Astrocyte (in vitro differentiated cells and primary cell): Measurements from ENCODE around the gene GTPBP3. TPM values are rescaled to one million over a fixed set of nuclear protein-coding genes. Genes with fewer than 3 reads are reported as not detected.

Experiments used
- DNase-seq: peaks from one replicate; pipeline ENCODE4 v3.0.0-alpha.2; 2010; ENCODE audit warnings: low read depth
- FAIRE-seq: peaks from 2 replicates; lab custom pipeline; 2011; peaks lifted over from hg19 to GRCh38; lab: Jason Lieb, UNC
- H2AFZ ChIP-seq: 2 replicates; pipeline ENCODE4 v1.6.0; 2012; ENCODE audit warnings: low read depth, low read length, inconsistent platforms
- H3K27ac ChIP-seq: 2 replicates; pipeline ENCODE4 v1.5.1; 2011; ENCODE audit warnings: low read depth, low read length, inconsistent platforms
- H3K27me3 ChIP-seq: 2 replicates; pipeline ENCODE4 v1.6.0; 2011; ENCODE audit warnings: low read length, inconsistent platforms; ENCODE audit not compliant: insufficient read depth
- H3K36me3 ChIP-seq: 2 replicates; pipeline ENCODE4 v1.5.1; 2011; ENCODE audit warnings: low read length, inconsistent platforms; ENCODE audit not compliant: insufficient read depth
- H3K4me1 ChIP-seq: 2 replicates; pipeline ENCODE4 v1.5.1; 2011; ENCODE audit warnings: low read length, inconsistent platforms; ENCODE audit not compliant: insufficient read depth
- H3K4me2 ChIP-seq: 2 replicates; pipeline ENCODE4 v1.6.0; 2012; ENCODE audit warnings: low read length, inconsistent platforms
- H3K4me3 ChIP-seq: 2 replicates; pipeline ENCODE4 v1.5.1; 2011; ENCODE audit warnings: low read depth, mild to moderate bottlenecking, low read length, inconsistent platforms; ENCODE audit not compliant: insufficient read depth
- H3K79me2 ChIP-seq: 2 replicates; pipeline ENCODE4 v1.6.0; 2012; ENCODE audit warnings: mild to moderate bottlenecking, low read length, inconsistent platforms; ENCODE audit not compliant: insufficient read depth
- H3K9ac ChIP-seq: 2 replicates; pipeline ENCODE4 v1.6.0; 2012; ENCODE audit warnings: mild to moderate bottlenecking, low read length, inconsistent platforms
- H3K9me3 ChIP-seq: 2 replicates; pipeline ENCODE4 v1.5.1; 2012; ENCODE audit warnings: low read depth, mild to moderate bottlenecking, low read length, inconsistent platforms; ENCODE audit not compliant: insufficient read depth
- H4K20me1 ChIP-seq: 2 replicates; pipeline ENCODE4 v1.6.0; 2012; ENCODE audit warnings: low read length, inconsistent platforms; ENCODE audit not compliant: insufficient read depth
- H3K27ac Mint-ChIP-seq: one replicate; pipeline ENCODE4 v1.8.0; 2021; ENCODE audit warnings: mild to moderate bottlenecking, mixed read lengths; ENCODE audit not compliant: unreplicated experiment
- H3K27me3 Mint-ChIP-seq: one replicate; pipeline ENCODE4 v1.8.0; 2021; ENCODE audit warnings: low read depth, mixed read lengths; ENCODE audit not compliant: unreplicated experiment
- H3K36me3 Mint-ChIP-seq: one replicate; pipeline ENCODE4 v1.8.0; 2021; ENCODE audit warnings: low read depth, mixed read lengths; ENCODE audit not compliant: unreplicated experiment
- H3K4me1 Mint-ChIP-seq: one replicate; pipeline ENCODE4 v1.8.0; 2021; ENCODE audit warnings: low read depth, mixed read lengths; ENCODE audit not compliant: unreplicated experiment
- H3K4me3 Mint-ChIP-seq: one replicate; pipeline ENCODE4 v1.8.0; 2021; ENCODE audit warnings: mild to moderate bottlenecking, moderate library complexity, mixed read lengths; ENCODE audit not compliant: unreplicated experiment
- H3K9me3 Mint-ChIP-seq: one replicate; pipeline ENCODE4 v1.8.0; 2021; ENCODE audit warnings: mild to moderate bottlenecking, mixed read lengths; ENCODE audit not compliant: unreplicated experiment
- EZH2 ChIP-seq: IDR thresholded peaks from 2 replicates; pipeline ENCODE4 v1.6.1; 2012; ENCODE audit warnings: mild to moderate bottlenecking, low read length, inconsistent platforms; ENCODE audit not compliant: insufficient read depth
- total RNA-seq: library from RNA; stranded (reverse); gene quantifications from 2 replicates; pipeline ENCODE4 v1.2.1, GENCODE V29; 2021
- TF ChIP-seq, protein P1 (sequence below): IDR thresholded peaks from 2 replicates; pipeline ENCODE4 v1.5.1; 2011; ENCODE audit warnings: low read depth, mild to moderate bottlenecking, inconsistent platforms, low read length, moderate library complexity; ENCODE audit not compliant: insufficient read depth

GTPBP3 gene
- total RNA-seq, 1 donor from 2014 or later, result 21.7 TPM

DNA sequence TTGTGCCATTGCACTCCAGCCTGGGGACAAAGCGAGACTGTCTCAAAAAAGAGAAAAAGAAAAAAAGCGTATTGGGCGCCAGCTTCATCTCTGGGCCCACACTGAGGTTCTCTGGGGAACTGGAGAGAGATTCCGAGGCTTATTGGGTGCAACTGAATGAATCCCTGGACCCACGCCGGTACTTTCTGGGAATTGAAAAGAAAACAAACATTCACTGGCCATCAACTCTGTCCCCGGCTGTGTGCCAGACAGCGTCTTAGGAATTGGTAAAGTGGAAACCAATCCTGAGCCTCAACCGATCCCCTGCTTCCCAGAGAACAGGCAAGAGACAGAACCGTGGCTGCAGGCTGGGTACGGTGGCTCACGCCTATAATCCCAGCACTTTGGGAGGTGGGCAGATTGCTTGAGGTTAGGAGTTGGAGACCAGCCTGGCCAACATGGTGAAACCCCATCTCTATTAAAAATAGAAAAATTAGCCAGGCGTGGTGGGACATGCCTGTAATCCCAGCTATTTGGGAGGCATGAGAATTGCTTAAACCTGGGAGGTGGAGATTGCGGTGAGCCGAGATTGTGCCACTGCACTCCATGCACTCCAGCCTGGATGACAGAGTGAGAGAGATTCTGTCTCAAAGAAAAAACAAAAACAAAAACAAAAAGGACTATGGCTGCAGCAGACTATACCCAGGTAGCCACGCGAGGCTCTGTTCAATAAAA is 11.3 kb upstream of the GTPBP3 start:
- TF ChIP-seq, protein P1, sequence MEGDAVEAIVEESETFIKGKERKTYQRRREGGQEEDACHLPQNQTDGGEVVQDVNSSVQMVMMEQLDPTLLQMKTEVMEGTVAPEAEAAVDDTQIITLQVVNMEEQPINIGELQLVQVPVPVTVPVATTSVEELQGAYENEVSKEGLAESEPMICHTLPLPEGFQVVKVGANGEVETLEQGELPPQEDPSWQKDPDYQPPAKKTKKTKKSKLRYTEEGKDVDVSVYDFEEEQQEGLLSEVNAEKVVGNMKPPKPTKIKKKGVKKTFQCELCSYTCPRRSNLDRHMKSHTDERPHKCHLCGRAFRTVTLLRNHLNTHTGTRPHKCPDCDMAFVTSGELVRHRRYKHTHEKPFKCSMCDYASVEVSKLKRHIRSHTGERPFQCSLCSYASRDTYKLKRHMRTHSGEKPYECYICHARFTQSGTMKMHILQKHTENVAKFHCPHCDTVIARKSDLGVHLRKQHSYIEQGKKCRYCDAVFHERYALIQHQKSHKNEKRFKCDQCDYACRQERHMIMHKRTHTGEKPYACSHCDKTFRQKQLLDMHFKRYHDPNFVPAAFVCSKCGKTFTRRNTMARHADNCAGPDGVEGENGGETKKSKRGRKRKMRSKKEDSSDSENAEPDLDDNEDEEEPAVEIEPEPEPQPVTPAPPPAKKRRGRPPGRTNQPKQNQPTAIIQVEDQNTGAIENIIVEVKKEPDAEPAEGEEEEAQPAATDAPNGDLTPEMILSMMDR, result no peak
- TF ChIP-seq EZH2, result no peak
- H3K27ac Mint-ChIP-seq, result no peak overlapping the region
- no peaks in the 10 kb centered on the region for H3K36me3 ChIP-seq

DNA sequence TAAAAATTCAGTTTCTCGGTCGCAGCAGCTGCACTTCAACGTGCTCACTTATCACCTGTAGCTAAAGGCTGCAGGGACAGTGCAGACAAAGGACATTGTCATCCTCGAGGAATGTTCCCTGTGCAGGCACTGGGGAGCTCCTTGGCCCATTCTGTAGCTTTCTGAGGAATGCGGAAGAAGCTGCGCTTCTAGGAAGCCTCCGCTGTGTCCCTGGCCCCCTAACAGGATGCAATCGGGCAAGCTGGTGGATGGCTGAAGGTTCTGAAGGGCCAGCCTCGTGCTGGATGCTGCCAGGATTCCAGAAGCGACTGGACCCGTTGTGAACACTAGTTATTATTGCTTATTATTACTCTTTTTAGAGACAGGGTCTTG is 10.8 kb upstream of the GTPBP3 start:
- H3K4me2 ChIP-seq, result no peak overlapping the region
- Mint-ChIP-seq H3K9me3 (no peaks in the 10 kb centered on the region), H3K4me3 (no peak overlapping the region), H3K36me3 (peaks cover 9% of the 10 kb centered on the region), H3K27me3 (peaks cover 2% of the 10 kb centered on the region), H3K4me1 (peaks cover 6% of the 10 kb centered on the region), H3K27ac (no peak overlapping the region)
- H2AFZ ChIP-seq, result no peak overlapping the region
- H3K27ac ChIP-seq, result no peak overlapping the region
- no peaks in the 10 kb centered on the region for H3K79me2 ChIP-seq
- no peak overlapping the region for H3K9ac ChIP-seq
- FAIRE-seq (no peak), DNase-seq (no peak)
- H3K36me3 ChIP-seq, result no peaks in the 10 kb centered on the region
- no peak overlapping the region for H3K4me3 ChIP-seq
- peaks cover 13% of the 10 kb centered on the region for H4K20me1 ChIP-seq
- peaks cover 3% of the 10 kb centered on the region for H3K4me1 ChIP-seq
- TF ChIP-seq, protein P1, result no peak
- TF ChIP-seq EZH2, result no peak
- H3K27me3 ChIP-seq, result no peaks in the 10 kb centered on the region
- no peaks in the 10 kb centered on the region for H3K9me3 ChIP-seq

More for the DNA sequence above, 11.3 kb upstream of the GTPBP3 start:
- Histone ChIP-seq H3K9me3 (no peaks in the 10 kb centered on the region), H3K9ac (no peak overlapping the region), H3K27me3 (no peaks in the 10 kb centered on the region), H3K79me2 (no peaks in the 10 kb centered on the region), H3K27ac (no peak overlapping the region), H4K20me1 (peaks cover 13% of the 10 kb centered on the region), H3K4me3 (no peak overlapping the region), H2AFZ (no peak overlapping the region), H3K4me1 (peaks cover 3% of the 10 kb centered on the region), H3K4me2 (no peak overlapping the region)
- no peak for DNase-seq
- peaks cover 2% of the 10 kb centered on the region for H3K27me3 Mint-ChIP-seq
- peaks cover 6% of the 10 kb centered on the region for H3K4me1 Mint-ChIP-seq
- no peak for FAIRE-seq
- H3K4me3 Mint-ChIP-seq, result no peak overlapping the region
- no peaks in the 10 kb centered on the region for H3K9me3 Mint-ChIP-seq
- peaks cover 9% of the 10 kb centered on the region for H3K36me3 Mint-ChIP-seq

GRCh38 chr19:17327068-17327653 is 10.2 kb upstream of the GTPBP3 start:
- DNase-seq, result no peak
- Histone ChIP-seq H3K9ac (no peak overlapping the region), H3K4me3 (no peak overlapping the region), H3K36me3 (no peaks in the 10 kb centered on the region), H3K79me2 (no peaks in the 10 kb centered on the region), H3K4me1 (peaks cover 3% of the 10 kb centered on the region), H2AFZ (no peak overlapping the region), H3K27me3 (no peaks in the 10 kb centered on the region), H4K20me1 (peaks cover 10% of the 10 kb centered on the region), H3K9me3 (no peaks in the 10 kb centered on the region), H3K4me2 (no peak overlapping the region), H3K27ac (no peak overlapping the region)
- Mint-ChIP-seq H3K9me3 (no peaks in the 10 kb centered on the region), H3K27ac (no peak overlapping the region), H3K36me3 (peaks cover 9% of the 10 kb centered on the region), H3K27me3 (peaks cover 2% of the 10 kb centered on the region), H3K4me1 (peaks cover 6% of the 10 kb centered on the region), H3K4me3 (no peak overlapping the region)
- FAIRE-seq, result no peak
- TF ChIP-seq, protein P1, result no peak
- TF ChIP-seq EZH2, result no peak
